GM12878 (cell line): ENCODE measurements around the gene TMEM127. TPM values are rescaled to one million over a fixed set of nuclear protein-coding genes. Genes with fewer than 3 reads are reported as not detected.

Experiments used
- ATAC-seq: fragments of 200-7000 bp; cut with Tn5 transposase; 3 replicates; pipeline ENCODE4 v1.9.1; 2020; ENCODE audit warnings: mild to moderate bottlenecking, moderate library complexity
- BruUV-seq: library from RNA; stranded (reverse); fragments of 400-500 nt; replicated peaks from 2 replicates; lab custom pipeline; 2021; lab: Mats Ljungman, UMichigan
- CTCF ChIA-PET: fragments of 300-600 bp; sonication (Branson Sonifier 250); formaldehyde crosslinking; extraction: SDS; loops from one replicate; lab custom pipeline; 2021; ENCODE audit warnings: inconsistent platforms; lab: Yijun Ruan, JAX
- POLR2A ChIA-PET: fragments of 350-600 bp; formaldehyde crosslinking; extraction: SDS; loops from one replicate; lab custom pipeline; 2021; ENCODE audit warnings: inconsistent platforms; lab: Charles Lee
- RAD21 ChIA-PET: fragments of 300-600 bp; sonication (Branson Sonifier 250); formaldehyde crosslinking; loops from one replicate; lab custom pipeline; 2023; ENCODE audit warnings: antibody characterized with exemption; ENCODE audit not compliant: unreplicated experiment; lab: Charles Lee
- SMC1A ChIA-PET: fragments of 300-600 bp; sonication (Branson Sonifier 250); formaldehyde crosslinking; loops from one replicate; lab custom pipeline; 2023; ENCODE audit not compliant: unreplicated experiment, uncharacterized antibody; lab: Charles Lee
- DNase-seq: peaks from one replicate; pipeline ENCODE4 v3.0.0-alpha.2; 2011; ENCODE audit warnings: low read depth, low spot score
- FAIRE-seq: peaks from 3 replicates; lab custom pipeline; 2011; peaks lifted over from hg19 to GRCh38; lab: Jason Lieb, UNC
- H2AFZ ChIP-seq: 2 replicates; pipeline ENCODE4 v1.6.0; 2011; ENCODE audit warnings: low read depth, low read length, control low read depth; ENCODE audit not compliant: control insufficient read depth
- H3K27ac ChIP-seq: 2 replicates; pipeline ENCODE4 v1.5.1; 2011; ENCODE audit warnings: control low read depth; ENCODE audit not compliant: control insufficient read depth, insufficient read depth
- H3K27me3 ChIP-seq, 2 experiments: replicated peaks in 1 of 2; 2 replicates each; pipeline versions ENCODE4 v1.6.0 to v1.6.1; 2011; ENCODE audit warnings: low read length in 1 of 2; ENCODE audit not compliant: control insufficient read depth in 2 of 2, insufficient read depth in 2 of 2
- H3K36me3 ChIP-seq, 2 experiments: 2 replicates each; pipeline ENCODE4 v1.5.1; 2011; ENCODE audit warnings: low read length in 1 of 2; ENCODE audit not compliant: control insufficient read depth in 2 of 2, insufficient read depth in 2 of 2
- H3K4me1 ChIP-seq: 2 replicates; pipeline ENCODE4 v1.6.1; 2011; ENCODE audit warnings: mild to moderate bottlenecking, low read length, moderate library complexity, mixed read lengths; ENCODE audit not compliant: control insufficient read depth, insufficient read depth
- H3K4me2 ChIP-seq: 2 replicates; pipeline ENCODE4 v1.6.0; 2011; ENCODE audit warnings: control low read depth; ENCODE audit not compliant: control insufficient read depth, insufficient read depth
- H3K4me3 ChIP-seq: fragments of 200-600 bp; sonication (generic); 2 replicates; pipeline ENCODE4 v1.5.1; 2016
- H3K79me2 ChIP-seq: 2 replicates; pipeline ENCODE4 v1.6.0; 2011; ENCODE audit warnings: low read length; ENCODE audit not compliant: control insufficient read depth, insufficient read depth
- H3K9ac ChIP-seq: 2 replicates; pipeline ENCODE4 v1.8.0; 2011; ENCODE audit warnings: low read length, control low read depth, mixed read lengths; ENCODE audit not compliant: control insufficient read depth, insufficient read depth
- H3K9me3 ChIP-seq: replicated peaks from 3 replicates; pipeline ENCODE4 v1.5.1; 2011; ENCODE audit warnings: mild to moderate bottlenecking, low read length; ENCODE audit not compliant: control insufficient read depth, insufficient read depth
- H4K20me1 ChIP-seq: 2 replicates; pipeline ENCODE4 v1.6.0; 2011; ENCODE audit not compliant: control insufficient read depth, insufficient read depth
- HDAC2 ChIP-seq: fragments of 200-600 bp; sonication (generic); IDR thresholded peaks from 2 replicates; pipeline ENCODE4 v1.6.1; 2017
- MLLT1 ChIP-seq: fragments of 450-650 bp; IDR thresholded peaks from 2 replicates; pipeline ENCODE4 v1.6.1; 2016; ENCODE audit warnings: mild to moderate bottlenecking
- PBX3 ChIP-seq: IDR thresholded peaks from 2 replicates; pipeline ENCODE4 v1.6.1; 2011; ENCODE audit warnings: mild to moderate bottlenecking, low read depth, low read length, moderate library complexity; ENCODE audit not compliant: insufficient replicate concordance
- RELB ChIP-seq: fragments of 450-650 bp; IDR thresholded peaks from 2 replicates; pipeline ENCODE4 v1.6.1; 2017; ENCODE audit warnings: low read depth, mild to moderate bottlenecking, moderate library complexity
- SMAD1 ChIP-seq: fragments of 450-650 bp; IDR thresholded peaks from 2 replicates; pipeline ENCODE4 v1.6.1; 2018; ENCODE audit warnings: mild to moderate bottlenecking, low read depth; ENCODE audit not compliant: partially characterized antibody
- SUZ12 ChIP-seq: fragments of 200-600 bp; sonication (generic); IDR thresholded peaks from one replicate; pipeline ENCODE4 v1.6.1; 2018; ENCODE audit warnings: antibody characterized with exemption, mild to moderate bottlenecking; ENCODE audit not compliant: unreplicated experiment
- YBX1 ChIP-seq: fragments of 450-650 bp; IDR thresholded peaks from 2 replicates; pipeline ENCODE4 v1.6.1; 2016; ENCODE audit warnings: antibody characterized with exemption
- ZBTB40 ChIP-seq: fragments of 450-650 bp; IDR thresholded peaks from 2 replicates; pipeline ENCODE4 v1.6.1; 2016; ENCODE audit warnings: mild to moderate bottlenecking, moderate library complexity, borderline replicate concordance
- WGBS: methylation state at CpG from one replicate; pipeline ENCODE4 v1.1.6; 2016; ENCODE audit warnings: low lambda C conversion rate; ENCODE audit not compliant: insufficient replicate concordance, insufficient coverage; ENCODE audit errors: missing lambda C conversion rate; 5-methylcytosine and 5-hydroxymethylcytosine counted together
- in situ Hi-C: fragments of 300-500 bp; cut with MboI; formaldehyde crosslinking; loops from 9 replicates; pipeline ENCODE4 v1.14.3; 2018; ENCODE audit warnings: mixed read lengths
- intact Hi-C: fragments of 100-400 bp; cut with micrococcal nuclease; formaldehyde crosslinking; loops from one replicate; pipeline ENCODE4 v1.14.2; 2022; ENCODE audit not compliant: unreplicated experiment
- polyA plus RNA-seq, 11 experiments: library from polyadenylated mRNA; depleted of rRNA in 4 of 11; unstranded in 6 of 11; stranded (reverse) in 5 of 11; fragments of >200 nt; fragmentation: Nextera tagmentation in 4 of 11; fragmentation: Illumina TruSeq in 1 of 11; extraction: Ambion mirVana in 4 of 11; extraction: Trizol in 1 of 11; gene quantifications; 1 replicate in 1 of 11; 2 replicates in 10 of 11; pipeline versions ENCODE4 v1.2.1 to v1.2.3, GENCODE V29; 2011 to 2016; ENCODE audit warnings: inconsistent platforms in 2 of 11, missing spikeins in 2 of 11, low read depth in 1 of 11
- total RNA-seq, 4 experiments: library from RNA; depleted of rRNA in 3 of 4; stranded (reverse); fragments of >200 nt in 3 of 4; fragmentation: Illumina TruSeq in 1 of 4; extraction: Trizol in 1 of 4; gene quantifications; 2 replicates each; pipeline versions ENCODE4 v1.2.1 to v1.2.3, GENCODE V29; 2013 to 2021

The TMEM127 gene
- total and polyA plus RNA-seq, 10 of the 15 experiments (the other 5 are each of a cell fraction or from before 2014, with no cell fraction given) = 2.6 to 27.2 (median 17.7) TPM

- ChIA-PET SMC1A (interaction anchor here (1.2 to 3.5 kb wide), 6 partner anchors 13 to 32 kb away, joined by 4 to 21 read pairs (median 12); no protein-coding TSS in a partner anchor), POLR2A (interaction anchor here (0.6 to 3.8 kb wide), 8 partner anchors 9 to 54 kb away, joined by 3 to 66 read pairs (median 8); no protein-coding TSS in a partner anchor), RAD21 (interaction anchor here (1.5 to 4.0 kb wide), 5 partner anchors 24 to 111 kb away, joined by 4 to 31 read pairs (median 10); no protein-coding TSS in a partner anchor), CTCF (interaction anchor here (1.0 to 4.2 kb wide), 11 partner anchors 10 to 217 kb away, joined by 3 to 26 read pairs (median 5); no protein-coding TSS in a partner anchor)
- peaks cover 53% of the 10 kb centered on the region for H3K79me2 ChIP-seq
- peak overlapping the region; percentile 94 for H3K4me3 ChIP-seq
- H3K27me3 ChIP-seq = no peaks in the 10 kb centered on the region
- H3K36me3 ChIP-seq = peaks cover 0 to 3% of the 10 kb centered on the region in 2 experiments; a peak in 1 of 4 replicates
- FAIRE-seq (no peak), ATAC-seq (no peak), DNase-seq (no peak)
- TF ChIP-seq SUZ12 = no peak
- TF ChIP-seq PBX3 = no peak
- TF ChIP-seq YBX1 = no peak
- peak; percentile 62 for TF ChIP-seq MLLT1
- no peak for TF ChIP-seq RELB
- TF ChIP-seq ZBTB40 = no peak
- no peak for TF ChIP-seq HDAC2
- TF ChIP-seq SMAD1 = no peak
- H3K27ac ChIP-seq = peak overlapping the region; percentile 82
- 99% methylated on average over 9 of the region's 9 CpGs for WGBS
- peaks cover 9% of the 10 kb centered on the region for H4K20me1 ChIP-seq
- peak overlapping the region; percentile 70 for H3K4me2 ChIP-seq
- intact Hi-C loops = loop anchor here (2.0 to 5.0 kb wide), 3 partner anchors 65 to 128 kb away; partner anchors contain the start of genes DUSP2 and NCAPH
- H3K9ac ChIP-seq = peak overlapping the region; percentile 76
- in situ Hi-C loops = no loop called here
- BruUV-seq = no TSS peak
- H3K4me1 ChIP-seq = peaks cover 27% of the 10 kb centered on the region
- no peaks in the 10 kb centered on the region for H3K9me3 ChIP-seq
- H2AFZ ChIP-seq = no peak overlapping the region
Measured at GRCh38 chr2:96209729-96210085, 56.1 kb downstream of the TMEM127 start.
